ENCODE data around the gene UGT1A4. TPM values are rescaled to one million over a fixed set of nuclear protein-coding genes. Genes with fewer than 3 reads are reported as not detected.

UGT1A4 gene
- not detected for total RNA-seq
- polyA plus RNA-seq (2013, experiment 1 of 2), result not detected
- not detected for polyA plus RNA-seq (2013, experiment 2 of 2)
- 0 to 0.04 (median 0) reads per million in 172 experiments for total RNA-seq

DNA sequence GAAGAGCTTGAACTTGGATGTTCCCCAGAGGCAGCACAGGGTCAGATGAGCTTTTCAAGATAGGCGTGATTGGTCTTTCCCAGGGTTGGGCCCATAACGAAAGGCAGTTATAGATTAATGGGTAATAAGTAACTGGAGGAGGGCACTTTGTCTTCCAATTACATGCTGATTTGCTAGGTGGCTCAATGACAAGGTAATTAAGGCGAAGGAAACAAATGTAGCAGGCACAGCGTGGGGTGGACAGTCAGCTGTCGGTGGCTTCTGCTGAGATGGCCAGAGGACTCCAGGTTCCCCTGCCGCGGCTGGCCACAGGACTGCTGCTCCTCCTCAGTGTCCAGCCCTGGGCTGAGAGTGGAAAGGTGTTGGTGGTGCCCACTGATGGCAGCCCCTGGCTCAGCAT is at the start of gene UGT1A4:
Gene UGT1A4, plus strand, starts transcription at position 185 of the 400 bp plus-strand sequence. Its CDS starts 85 bp downstream, at position 270.
- Histone ChIP-seq H3K27ac (ENCODE audit: low read depth in 1 of 2, low read length in 2 of 2) (no peak within 1 kb of the TSS), H3K36me3 (ENCODE audit: insufficient read depth, low read length) (no peaks in the 10 kb centered on the region), H3K4me1 (ENCODE audit: insufficient read depth, low read length) (no peaks in the 10 kb centered on the region), H3K27me3 (ENCODE audit: control insufficient read depth in 1 of 2, insufficient read depth in 2 of 2, low read length in 2 of 2) (peaks cover 0 to 10% of the 10 kb centered on the region in 2 experiments), H3K4me3 (ENCODE audit: low read length) (no peak within 1 kb of the TSS), H3K9me3 (ENCODE audit: control insufficient read depth in 1 of 2, insufficient read depth in 1 of 2, low read length in 2 of 2) (no peaks in the 10 kb centered on the region)
- no peak for ATAC-seq (ENCODE audit: poor library complexity)
- H3K36me3 Mint-ChIP-seq (ENCODE audit: low read depth), result no peaks in the 10 kb centered on the region
- no peaks in the 10 kb centered on the region for H3K9me3 Mint-ChIP-seq
- intact Hi-C loops (cut with DNase I, micrococcal nuclease), result loop anchor here in 1 of 2 experiments (5.0 to 10.0 kb wide), 2 partner anchors 374 to 786 kb away; no protein-coding TSS in a partner anchor
- no peak within 1 kb of the TSS for H3K27ac Mint-ChIP-seq
- no peak for DNase-seq
- peaks cover 41% of the 10 kb centered on the region for H3K27me3 Mint-ChIP-seq
- no peaks in the 10 kb centered on the region for H3K4me1 Mint-ChIP-seq (ENCODE audit: low read depth)
- TF ChIP-seq, protein P1, sequence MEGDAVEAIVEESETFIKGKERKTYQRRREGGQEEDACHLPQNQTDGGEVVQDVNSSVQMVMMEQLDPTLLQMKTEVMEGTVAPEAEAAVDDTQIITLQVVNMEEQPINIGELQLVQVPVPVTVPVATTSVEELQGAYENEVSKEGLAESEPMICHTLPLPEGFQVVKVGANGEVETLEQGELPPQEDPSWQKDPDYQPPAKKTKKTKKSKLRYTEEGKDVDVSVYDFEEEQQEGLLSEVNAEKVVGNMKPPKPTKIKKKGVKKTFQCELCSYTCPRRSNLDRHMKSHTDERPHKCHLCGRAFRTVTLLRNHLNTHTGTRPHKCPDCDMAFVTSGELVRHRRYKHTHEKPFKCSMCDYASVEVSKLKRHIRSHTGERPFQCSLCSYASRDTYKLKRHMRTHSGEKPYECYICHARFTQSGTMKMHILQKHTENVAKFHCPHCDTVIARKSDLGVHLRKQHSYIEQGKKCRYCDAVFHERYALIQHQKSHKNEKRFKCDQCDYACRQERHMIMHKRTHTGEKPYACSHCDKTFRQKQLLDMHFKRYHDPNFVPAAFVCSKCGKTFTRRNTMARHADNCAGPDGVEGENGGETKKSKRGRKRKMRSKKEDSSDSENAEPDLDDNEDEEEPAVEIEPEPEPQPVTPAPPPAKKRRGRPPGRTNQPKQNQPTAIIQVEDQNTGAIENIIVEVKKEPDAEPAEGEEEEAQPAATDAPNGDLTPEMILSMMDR (IDR thresholded peaks at IDR 0.05), result no peak
- ChIA-PET CTCF (no interaction called here), POLR2A (no interaction called here)
- no peak within 1 kb of the TSS for H3K4me3 Mint-ChIP-seq

DNA sequence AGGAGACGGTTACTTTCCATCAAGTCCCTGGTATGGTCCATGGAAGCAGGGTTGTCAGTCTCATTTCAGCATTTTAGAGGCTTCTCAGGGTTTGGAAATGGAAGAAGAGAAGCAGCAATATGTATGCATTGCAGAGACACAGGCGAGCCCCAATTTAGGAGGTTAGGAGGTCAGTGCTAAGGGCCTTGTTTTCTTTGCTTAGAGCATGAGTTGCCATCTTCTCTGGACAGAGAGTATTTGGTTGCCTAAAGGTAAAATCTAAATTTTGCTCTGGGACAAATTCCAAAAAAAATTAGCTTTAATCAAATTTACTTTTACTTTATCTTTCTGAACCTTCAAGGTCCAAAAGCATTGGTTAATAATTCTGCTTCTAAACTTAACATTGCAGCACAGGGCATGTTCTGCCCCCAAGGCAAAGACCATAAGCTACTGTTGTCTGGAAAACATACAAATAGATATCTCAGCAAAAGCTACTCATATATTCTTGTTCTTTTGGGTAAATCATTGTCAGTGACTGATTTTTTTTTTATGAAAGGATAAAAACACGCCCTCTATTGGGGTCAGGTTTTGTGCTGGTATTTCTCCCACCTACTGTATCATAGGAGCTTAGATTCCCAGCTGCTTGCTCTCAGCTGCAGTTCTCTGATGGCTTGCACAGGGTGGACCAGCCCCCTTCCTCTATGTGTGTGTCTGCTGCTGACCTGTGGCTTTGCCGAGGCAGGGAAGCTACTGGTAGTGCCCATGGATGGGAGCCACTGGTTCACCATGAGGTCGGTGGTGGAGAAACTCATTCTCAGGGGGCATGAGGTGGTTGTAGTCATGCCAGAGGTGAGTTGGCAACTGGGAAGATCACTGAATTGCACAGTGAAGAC is 47.0 kb upstream of the UGT1A4 start, which contains the start of gene UGT1A9:
Gene UGT1A9, plus strand, starts transcription at position 609 of the 872 bp plus-strand sequence. Its CDS starts 37 bp downstream, at position 646.
- H3K4me3 ChIP-seq (ENCODE audit: low read length), result no peak within 1 kb of the TSS
- no peaks in the 10 kb centered on the region for H3K36me3 ChIP-seq (ENCODE audit: insufficient read depth, low read length)
- peaks cover 37% of the 10 kb centered on the region for H3K27me3 Mint-ChIP-seq
- no peaks in the 10 kb centered on the region for H3K36me3 Mint-ChIP-seq (ENCODE audit: low read depth)
- peaks cover 0 to 18% of the 10 kb centered on the region in 2 experiments for H3K27me3 ChIP-seq (ENCODE audit: control insufficient read depth in 1 of 2, insufficient read depth in 2 of 2, low read length in 2 of 2)
- intact Hi-C loops (cut with DNase I, micrococcal nuclease), result no loop called here
- H3K27ac Mint-ChIP-seq, result no peak within 1 kb of the TSS
- H3K27ac ChIP-seq (ENCODE audit: low read depth in 1 of 2, low read length in 2 of 2), result no peak within 1 kb of the TSS
- TF ChIP-seq, protein P1 (IDR thresholded peaks at IDR 0.05), result no peak
- H3K9me3 ChIP-seq (ENCODE audit: control insufficient read depth in 1 of 2, insufficient read depth in 1 of 2, low read length in 2 of 2), result no peaks in the 10 kb centered on the region
- no peaks in the 10 kb centered on the region for H3K4me1 ChIP-seq (ENCODE audit: insufficient read depth, low read length)
- H3K4me3 Mint-ChIP-seq, result no peak within 1 kb of the TSS
- H3K9me3 Mint-ChIP-seq, result peaks cover 5% of the 10 kb centered on the region
- ATAC-seq (ENCODE audit: poor library complexity), result no peak
- no peak for DNase-seq
- ChIA-PET POLR2A (no interaction called here), CTCF (no interaction called here)
- no peaks in the 10 kb centered on the region for H3K4me1 Mint-ChIP-seq (ENCODE audit: low read depth)

DNA sequence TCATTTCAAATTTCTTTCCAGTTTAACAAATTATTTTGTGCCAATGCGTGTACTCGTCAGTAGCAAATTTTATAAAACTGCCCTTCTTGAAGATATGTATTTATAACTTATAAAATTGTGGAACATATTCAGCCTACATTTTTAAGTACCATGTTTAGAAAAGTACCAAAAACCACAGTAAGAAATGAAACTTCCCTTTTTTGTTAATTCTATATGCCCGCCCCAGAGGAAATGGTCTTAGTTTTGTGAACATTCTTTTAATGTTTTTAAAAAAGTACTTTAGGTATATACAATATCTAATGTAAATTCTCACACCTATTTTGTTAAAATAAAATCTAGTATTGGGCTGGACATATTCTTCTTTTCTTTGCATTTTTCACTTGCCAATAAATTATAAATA is 45.6 kb upstream of the UGT1A4 start:
- H3K36me3 ChIP-seq (ENCODE audit: insufficient read depth, low read length), result no peaks in the 10 kb centered on the region
- intact Hi-C loops (cut with DNase I, micrococcal nuclease), result no loop called here
- POLR2A ChIA-PET, result no interaction called here
- CTCF ChIA-PET, result no interaction called here
- no peak for DNase-seq
- H3K27me3 ChIP-seq (ENCODE audit: control insufficient read depth in 1 of 2, insufficient read depth in 2 of 2, low read length in 2 of 2), result peaks cover 0 to 21% of the 10 kb centered on the region in 2 experiments
- no peak overlapping the region for H3K4me3 ChIP-seq (ENCODE audit: low read length)
- H3K9me3 ChIP-seq (ENCODE audit: control insufficient read depth in 1 of 2, insufficient read depth in 1 of 2, low read length in 2 of 2), result no peaks in the 10 kb centered on the region
- no peaks in the 10 kb centered on the region for H3K4me1 ChIP-seq (ENCODE audit: insufficient read depth, low read length)
- peaks cover 5% of the 10 kb centered on the region for H3K9me3 Mint-ChIP-seq
- ATAC-seq (ENCODE audit: poor library complexity), result no peak
- H3K4me3 Mint-ChIP-seq, result no peak overlapping the region
- TF ChIP-seq, protein P1 (IDR thresholded peaks at IDR 0.05), result no peak
- no peak overlapping the region for H3K27ac Mint-ChIP-seq
- H3K27ac ChIP-seq (ENCODE audit: low read depth in 1 of 2, low read length in 2 of 2), result no peak overlapping the region
- H3K4me1 Mint-ChIP-seq (ENCODE audit: low read depth), result no peaks in the 10 kb centered on the region
- no peaks in the 10 kb centered on the region for H3K36me3 Mint-ChIP-seq (ENCODE audit: low read depth)
- H3K27me3 Mint-ChIP-seq, result peaks cover 48% of the 10 kb centered on the region

All from CD4-positive, alpha-beta T cell (primary cell).